Measurements from ENCODE around the gene PDXP.
"Not testable (repeated sequence)": the region's sequence is repeated elsewhere in the genome, so short reads cannot be mapped to it uniquely, and the experiment has no call there.

Gene PDXP

GRCh38 chr22:37680191-37680851, 21.8 kb downstream of the PDXP start:
- Histone ChIP-seq H3K4me3 (ENCODE audit: low read length) (no peak overlapping the region), H3K36me3 (ENCODE audit: insufficient read depth, low read length) (peaks cover 22% of the 10 kb centered on the region), H3K4me1 (ENCODE audit: control insufficient read depth, insufficient read depth, low read length) (peaks cover 21% of the 10 kb centered on the region), H3K9ac (ENCODE audit: low read depth, low read length) (no peak overlapping the region), H3K9me3 (replicated peaks; ENCODE audit: low read length) (no peaks in the 10 kb centered on the region), H3K27me3 (ENCODE audit: control insufficient read depth, insufficient read depth, low read length) (no peaks in the 10 kb centered on the region), H3K4me2 (ENCODE audit: low read length) (no peak overlapping the region)

GRCh38 chr22:37681001-37681424, 22.5 kb downstream of the PDXP start:
- no peak overlapping the region for H3K4me2 ChIP-seq (ENCODE audit: low read length)
- peaks cover 22% of the 10 kb centered on the region for H3K36me3 ChIP-seq (ENCODE audit: insufficient read depth, low read length)
- H3K27me3 ChIP-seq (ENCODE audit: control insufficient read depth, insufficient read depth, low read length) = no peaks in the 10 kb centered on the region
- H3K4me1 ChIP-seq (ENCODE audit: control insufficient read depth, insufficient read depth, low read length) = peaks cover 21% of the 10 kb centered on the region
- H3K4me3 ChIP-seq (ENCODE audit: low read length) = no peak overlapping the region
- no peaks in the 10 kb centered on the region for H3K9me3 ChIP-seq (replicated peaks; ENCODE audit: low read length)
- no peak overlapping the region for H3K9ac ChIP-seq (ENCODE audit: low read depth, low read length)

GRCh38 chr22:37681556-37682049, 23.1 kb downstream of the PDXP start:
- Histone ChIP-seq H3K4me3 (ENCODE audit: low read length) (no peak overlapping the region), H3K36me3 (ENCODE audit: insufficient read depth, low read length) (peaks cover 22% of the 10 kb centered on the region), H3K9me3 (replicated peaks; ENCODE audit: low read length) (no peaks in the 10 kb centered on the region), H3K4me1 (ENCODE audit: control insufficient read depth, insufficient read depth, low read length) (peaks cover 21% of the 10 kb centered on the region), H3K27me3 (ENCODE audit: control insufficient read depth, insufficient read depth, low read length) (no peaks in the 10 kb centered on the region), H3K4me2 (ENCODE audit: low read length) (no peak overlapping the region), H3K9ac (ENCODE audit: low read depth, low read length) (no peak overlapping the region)

GRCh38 chr22:37684803-37685615, 26.5 kb downstream of the PDXP start:
- Histone ChIP-seq H3K9ac (ENCODE audit: low read depth, low read length) (no peak overlapping the region), H3K4me2 (ENCODE audit: low read length) (no peak overlapping the region), H3K4me1 (ENCODE audit: control insufficient read depth, insufficient read depth, low read length) (peaks cover 13% of the 10 kb centered on the region), H3K36me3 (ENCODE audit: insufficient read depth, low read length) (peaks cover 14% of the 10 kb centered on the region), H3K4me3 (ENCODE audit: low read length) (no peak overlapping the region), H3K27me3 (ENCODE audit: control insufficient read depth, insufficient read depth, low read length) (no peaks in the 10 kb centered on the region), H3K9me3 (replicated peaks; ENCODE audit: low read length) (no peaks in the 10 kb centered on the region)

GRCh38 chr22:37686002-37686982, 27.8 kb downstream of the PDXP start, which contains the start of gene NOL12:
TSS of gene NOL12 (plus strand) at chr22:37686343. CDS start at chr22:37686393, 50 bp downstream.
- Histone ChIP-seq H3K4me3 (ENCODE audit: low read length) (peak within 1 kb of the TSS; percentile 93), H3K4me1 (ENCODE audit: control insufficient read depth, insufficient read depth, low read length) (peaks cover 8% of the 10 kb centered on the region), H3K9me3 (replicated peaks; ENCODE audit: low read length) (no peaks in the 10 kb centered on the region), H3K27me3 (ENCODE audit: control insufficient read depth, insufficient read depth, low read length) (no peaks in the 10 kb centered on the region), H3K9ac (ENCODE audit: low read depth, low read length) (peak within 1 kb of the TSS; percentile 92), H3K4me2 (ENCODE audit: low read length) (peak within 1 kb of the TSS; percentile 99), H3K36me3 (ENCODE audit: insufficient read depth, low read length) (peaks cover 23% of the 10 kb centered on the region)

GRCh38 chr22:37690407-37690806, 31.9 kb downstream of the PDXP start:
- Histone ChIP-seq H3K9me3 (replicated peaks; ENCODE audit: low read length) (no peaks in the 10 kb centered on the region), H3K4me2 (ENCODE audit: low read length) (no peak overlapping the region), H3K9ac (ENCODE audit: low read depth, low read length) (no peak overlapping the region), H3K27me3 (ENCODE audit: control insufficient read depth, insufficient read depth, low read length) (no peaks in the 10 kb centered on the region), H3K4me1 (ENCODE audit: control insufficient read depth, insufficient read depth, low read length) (peaks cover 7% of the 10 kb centered on the region), H3K36me3 (ENCODE audit: insufficient read depth, low read length) (peaks cover 43% of the 10 kb centered on the region), H3K4me3 (ENCODE audit: low read length) (no peak overlapping the region)

- Histone ChIP-seq H3K27me3 (ENCODE audit: control insufficient read depth, insufficient read depth, low read length) (no peaks in the 10 kb centered on the region), H3K4me3 (ENCODE audit: low read length) (no peak overlapping the region), H3K9ac (ENCODE audit: low read depth, low read length) (no peak overlapping the region), H3K4me1 (ENCODE audit: control insufficient read depth, insufficient read depth, low read length) (peaks cover 12% of the 10 kb centered on the region), H3K36me3 (ENCODE audit: insufficient read depth, low read length) (peaks cover 43% of the 10 kb centered on the region), H3K4me2 (ENCODE audit: low read length) (no peak overlapping the region), H3K9me3 (replicated peaks; ENCODE audit: low read length) (no peaks in the 10 kb centered on the region)
These were observed 32.5 kb downstream of the PDXP start for GRCh38 chr22:37690901-37691504.

GRCh38 chr22:37692627-37693285, 34.2 kb downstream of the PDXP start:
- Histone ChIP-seq H3K9me3 (replicated peaks; ENCODE audit: low read length) (no peaks in the 10 kb centered on the region), H3K4me1 (ENCODE audit: control insufficient read depth, insufficient read depth, low read length) (peaks cover 16% of the 10 kb centered on the region), H3K9ac (ENCODE audit: low read depth, low read length) (no peak overlapping the region), H3K4me2 (ENCODE audit: low read length) (no peak overlapping the region), H3K36me3 (ENCODE audit: insufficient read depth, low read length) (peaks cover 43% of the 10 kb centered on the region), H3K27me3 (ENCODE audit: control insufficient read depth, insufficient read depth, low read length) (no peaks in the 10 kb centered on the region), H3K4me3 (ENCODE audit: low read length) (no peak overlapping the region)

- H3K9ac ChIP-seq (ENCODE audit: low read depth, low read length); H3K4me3 ChIP-seq (ENCODE audit: low read length); H3K9me3 ChIP-seq (replicated peaks; ENCODE audit: low read length); H3K4me2 ChIP-seq (ENCODE audit: low read length); H3K27me3 ChIP-seq (ENCODE audit: control insufficient read depth, insufficient read depth, low read length): not testable (repeated sequence)
- Histone ChIP-seq H3K36me3 (ENCODE audit: insufficient read depth, low read length) (peaks cover 31% of the 10 kb centered on the region), H3K4me1 (ENCODE audit: control insufficient read depth, insufficient read depth, low read length) (peaks cover 16% of the 10 kb centered on the region)
These were observed 35.6 kb downstream of the PDXP start for GRCh38 chr22:37694131-37694530.

- H3K9me3 ChIP-seq (replicated peaks; ENCODE audit: low read length); H3K9ac ChIP-seq (ENCODE audit: low read depth, low read length); H3K27me3 ChIP-seq (ENCODE audit: control insufficient read depth, insufficient read depth, low read length): not testable (repeated sequence)
- peak overlapping the region; percentile 52 for H3K4me3 ChIP-seq (ENCODE audit: low read length)
- H3K4me1 ChIP-seq (ENCODE audit: control insufficient read depth, insufficient read depth, low read length) = peaks cover 16% of the 10 kb centered on the region
- peaks cover 20% of the 10 kb centered on the region for H3K36me3 ChIP-seq (ENCODE audit: insufficient read depth, low read length)
- H3K4me2 ChIP-seq (ENCODE audit: low read length) = peak overlapping the region; percentile 78
These were observed 37.7 kb downstream of the PDXP start for GRCh38 chr22:37696260-37696656.

All from skeletal muscle satellite cell (primary cell).